ENCODE measurements around the gene SLC26A9. TPM values are rescaled to one million over a fixed set of nuclear protein-coding genes. Genes with fewer than 3 reads are reported as not detected.

The SLC26A9 gene
- total and polyA plus RNA-seq, 9 of the 15 experiments (the other 6 are each of a cell fraction or from before 2014, with no cell fraction given), result 0.03 TPM; not detected in 8

DNA sequence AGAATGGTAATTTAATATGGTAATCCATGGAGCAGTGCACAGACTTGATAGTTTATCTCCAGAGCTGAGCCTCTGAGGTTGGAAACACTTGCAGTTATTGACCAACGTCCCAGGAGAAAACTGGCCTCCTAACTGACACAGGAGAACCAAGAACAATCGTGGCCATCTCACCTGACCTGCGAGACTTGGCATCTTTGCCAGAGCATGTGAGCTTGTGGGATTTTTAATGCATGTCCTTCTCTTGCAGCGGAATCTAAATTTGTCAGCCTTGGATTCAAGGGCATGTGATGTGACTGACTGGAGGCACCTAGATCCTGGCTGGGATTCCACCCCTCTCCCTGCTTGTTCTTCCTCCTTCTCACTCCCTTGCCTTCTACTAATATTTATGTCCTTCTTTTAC, 27.8 kb upstream of the SLC26A9 start:
- H3K4me2 ChIP-seq (ENCODE audit: insufficient read depth, low read length), result no peak overlapping the region
- ChIA-PET POLR2A (interaction anchor here (0.6 to 1.7 kb wide), 3 partner anchors 9 to 1841 kb away, joined by 3 to 5 read pairs (median 4); no protein-coding TSS in a partner anchor), CTCF (ENCODE audit: low intra/inter-chr PET ratio) (no interaction called here)
- no peaks in the 10 kb centered on the region for H3K36me3 ChIP-seq (ENCODE audit: control insufficient read depth, insufficient read depth, low read length)
- H3K9me3 ChIP-seq (replicated peaks; ENCODE audit: control insufficient read depth, insufficient read depth, low read depth, low read length), result no peaks in the 10 kb centered on the region; the same call in 1 of the 2 replicates
- in situ Hi-C loops (cut with MboI), result no loop called here
- intact Hi-C loops (cut with micrococcal nuclease), result no loop called here
- no peak overlapping the region for H3K4me3 ChIP-seq
- DNase-seq (ENCODE audit: extremely low read depth in 1 of 4, low spot score in 3 of 4), result no peak
- ATAC-seq, result no peak
- H3K9ac ChIP-seq (ENCODE audit: insufficient read depth in 1 of 2, low read depth in 2 of 2, low read length in 2 of 2), result no peak overlapping the region
- H3K27me3 ChIP-seq (ENCODE audit: control insufficient read depth in 2 of 2, insufficient read depth in 2 of 2, low read length in 2 of 2), result peaks cover 13 to 35% of the 10 kb centered on the region in 2 experiments; a peak in 4 of 5 replicates
- H4K20me1 ChIP-seq (replicated peaks; ENCODE audit: control insufficient read depth, insufficient read depth, low read length), result no peaks in the 10 kb centered on the region
- no peak for TF ChIP-seq PTRF (tag; IDR thresholded peaks at IDR 0.05)
- TF ChIP-seq RBM14 (IDR thresholded peaks at IDR 0.05; ENCODE audit: borderline replicate concordance, insufficient read depth, low read depth, low read length), result no peak
- TF ChIP-seq NEUROD1 (IDR thresholded peaks at IDR 0.05; ENCODE audit: borderline replicate concordance, low read depth, low read length, partially characterized antibody), result no peak
- TF ChIP-seq KAT8 (IDR thresholded peaks at IDR 0.05; ENCODE audit: low read depth), result no peak
- no peak for TF ChIP-seq TBP (optimal IDR thresholded peaks at IDR 0.05; ENCODE audit: low read depth, low read length)
- no peak for TF ChIP-seq CEBPB (tag; IDR thresholded peaks at IDR 0.05)
- TF ChIP-seq TGIF2 (CRISPR knock-in tag; IDR thresholded peaks at IDR 0.05), result no peak
- peaks cover 0 to 4% of the 10 kb centered on the region in 2 experiments; a peak in 1 of 5 replicates for H3K4me1 ChIP-seq (replicated peaks in 1 of 2; ENCODE audit: control insufficient read depth in 2 of 2, insufficient read depth in 2 of 2, low read length in 2 of 2)
- H3K79me2 ChIP-seq (ENCODE audit: control insufficient read depth, insufficient read depth, low read length), result no peaks in the 10 kb centered on the region
- no peak overlapping the region for H3K27ac ChIP-seq (ENCODE audit: extremely low read depth, low read depth, low read length)
- H3K9me1 ChIP-seq (ENCODE audit: control insufficient read depth, insufficient read depth, low read length), result no peaks in the 10 kb centered on the region
- H2AFZ ChIP-seq (ENCODE audit: low read depth, low read length), result no peak overlapping the region
- FAIRE-seq, result no peak
- no TSS peak for BruUV-seq (replicated peaks)
- WGBS (ENCODE audit: insufficient coverage, low coverage, missing lambda C conversion rate), result 0% methylated on average over 4 of the region's 4 CpGs
